ENCODE data around the gene CPNE4. TPM values are rescaled to one million over a fixed set of nuclear protein-coding genes. Genes with fewer than 3 reads are reported as not detected.

The CPNE4 gene
- total RNA-seq, 1 experiment from 2014 or later = 1.9 TPM

DNA sequence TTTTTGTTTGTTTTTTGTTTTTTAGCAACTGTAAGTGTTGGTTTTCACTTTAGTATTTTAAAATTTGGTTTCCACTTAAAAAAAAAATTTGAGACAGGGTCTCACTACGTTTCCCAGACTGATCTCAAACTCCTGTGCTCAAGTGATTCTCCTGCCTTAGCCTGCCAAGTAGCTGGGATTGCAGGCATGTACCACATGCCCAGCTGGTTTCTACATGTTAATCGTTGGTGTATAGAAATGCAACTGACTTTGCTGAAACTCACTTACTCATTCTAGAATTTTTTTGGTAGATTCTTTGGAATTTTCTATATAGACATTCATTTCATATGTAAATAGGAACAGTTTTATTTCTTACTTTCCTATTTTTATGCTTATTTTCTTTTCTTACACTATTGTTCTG lies 287.3 kb downstream of the CPNE4 start:
- no peak overlapping the region for H2BK15ac ChIP-seq (ENCODE audit: low read depth, low read length)
- H2BK120ac ChIP-seq (ENCODE audit: low read depth, low read length, poor library complexity, severe bottlenecking) = no peak overlapping the region
- H2BK20ac ChIP-seq (ENCODE audit: low read depth, low read length, poor library complexity, severe bottlenecking) = no peak overlapping the region
- Mint-ChIP-seq H3K27ac (no peak overlapping the region; a peak in 1 of 7 replicates), H3K27me3 (ENCODE audit: low read depth) (no peaks in the 10 kb centered on the region), H3K36me3 (ENCODE audit: insufficient read depth in 1 of 3, low read depth in 3 of 3) (no peaks in the 10 kb centered on the region), H3K4me1 (peaks cover 5 to 11% of the 10 kb centered on the region in 2 experiments; a peak in 2 of 4 replicates), H3K4me3 (no peak overlapping the region), H3K9me3 (no peaks in the 10 kb centered on the region)
- H2BK12ac ChIP-seq (ENCODE audit: insufficient read length, low read depth, low read length) = no peak overlapping the region
- no peak overlapping the region for H3T11ph ChIP-seq (ENCODE audit: low read length)
- H2BK5ac ChIP-seq (ENCODE audit: insufficient read length, low read length) = no peak overlapping the region
- H4K5ac ChIP-seq (ENCODE audit: insufficient read length, low read depth, low read length) = no peak overlapping the region
- H4K91ac ChIP-seq (ENCODE audit: insufficient read length, low read depth, low read length) = no peak overlapping the region
- no peaks in the 10 kb centered on the region for H3K79me2 ChIP-seq (ENCODE audit: insufficient read depth, low read length)
- no peak overlapping the region for H3K4me2 ChIP-seq (ENCODE audit: insufficient read depth, insufficient read length, low read length)
- H3K56ac ChIP-seq (ENCODE audit: insufficient read length, low read depth, low read length) = no peak overlapping the region
- no peak overlapping the region for H2AFZ ChIP-seq (ENCODE audit: low read length)
- no peak overlapping the region for H3K14ac ChIP-seq (ENCODE audit: insufficient read depth, low read length)
- no peaks in the 10 kb centered on the region for H4K20me1 ChIP-seq (ENCODE audit: control insufficient read depth, insufficient read depth, insufficient read length)
- H3K9me3 ChIP-seq (ENCODE audit: control insufficient read depth, low read depth, low read length) = no peaks in the 10 kb centered on the region
- no peaks in the 10 kb centered on the region for H3K4me1 ChIP-seq (ENCODE audit: insufficient read depth, low read length)
- H3K27ac ChIP-seq (ENCODE audit: insufficient read length, low read depth, low read length) = no peak overlapping the region
- no peak overlapping the region for H2AK5ac ChIP-seq (ENCODE audit: insufficient read length, low read length)
- no peak overlapping the region for H3K4ac ChIP-seq (ENCODE audit: low read depth, low read length)
- no peak overlapping the region for H3K9ac ChIP-seq (ENCODE audit: extremely low read depth, insufficient read length, low read length)
- no peaks in the 10 kb centered on the region for H3K23me2 ChIP-seq (ENCODE audit: insufficient read length, low read depth, low read length, poor library complexity, severe bottlenecking)
- TF ChIP-seq, protein P1, sequence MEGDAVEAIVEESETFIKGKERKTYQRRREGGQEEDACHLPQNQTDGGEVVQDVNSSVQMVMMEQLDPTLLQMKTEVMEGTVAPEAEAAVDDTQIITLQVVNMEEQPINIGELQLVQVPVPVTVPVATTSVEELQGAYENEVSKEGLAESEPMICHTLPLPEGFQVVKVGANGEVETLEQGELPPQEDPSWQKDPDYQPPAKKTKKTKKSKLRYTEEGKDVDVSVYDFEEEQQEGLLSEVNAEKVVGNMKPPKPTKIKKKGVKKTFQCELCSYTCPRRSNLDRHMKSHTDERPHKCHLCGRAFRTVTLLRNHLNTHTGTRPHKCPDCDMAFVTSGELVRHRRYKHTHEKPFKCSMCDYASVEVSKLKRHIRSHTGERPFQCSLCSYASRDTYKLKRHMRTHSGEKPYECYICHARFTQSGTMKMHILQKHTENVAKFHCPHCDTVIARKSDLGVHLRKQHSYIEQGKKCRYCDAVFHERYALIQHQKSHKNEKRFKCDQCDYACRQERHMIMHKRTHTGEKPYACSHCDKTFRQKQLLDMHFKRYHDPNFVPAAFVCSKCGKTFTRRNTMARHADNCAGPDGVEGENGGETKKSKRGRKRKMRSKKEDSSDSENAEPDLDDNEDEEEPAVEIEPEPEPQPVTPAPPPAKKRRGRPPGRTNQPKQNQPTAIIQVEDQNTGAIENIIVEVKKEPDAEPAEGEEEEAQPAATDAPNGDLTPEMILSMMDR (conservative IDR thresholded peaks at IDR 0.05) = no peak
- H3K79me1 ChIP-seq (ENCODE audit: insufficient read depth, low read depth, low read length, poor library complexity, severe bottlenecking) = no peaks in the 10 kb centered on the region
- no peak overlapping the region for H3K18ac ChIP-seq (ENCODE audit: insufficient read length, low read depth, low read length)
- no peak for DNase-seq
- H3K23ac ChIP-seq (ENCODE audit: insufficient read length, low read depth, low read length) = no peak overlapping the region
- H4K8ac ChIP-seq (replicated peaks; ENCODE audit: insufficient read length, low read depth, low read length) = no peak overlapping the region
- no peaks in the 10 kb centered on the region for H3K27me3 ChIP-seq (ENCODE audit: insufficient read depth, low read length)
- WGBS (ENCODE audit: extremely low coverage, insufficient read length, low lambda C conversion rate) = no CpG with 5 or more reads among the region's 2 CpGs
